ENCODE measurements around the gene ADAMTS2.

DNA sequence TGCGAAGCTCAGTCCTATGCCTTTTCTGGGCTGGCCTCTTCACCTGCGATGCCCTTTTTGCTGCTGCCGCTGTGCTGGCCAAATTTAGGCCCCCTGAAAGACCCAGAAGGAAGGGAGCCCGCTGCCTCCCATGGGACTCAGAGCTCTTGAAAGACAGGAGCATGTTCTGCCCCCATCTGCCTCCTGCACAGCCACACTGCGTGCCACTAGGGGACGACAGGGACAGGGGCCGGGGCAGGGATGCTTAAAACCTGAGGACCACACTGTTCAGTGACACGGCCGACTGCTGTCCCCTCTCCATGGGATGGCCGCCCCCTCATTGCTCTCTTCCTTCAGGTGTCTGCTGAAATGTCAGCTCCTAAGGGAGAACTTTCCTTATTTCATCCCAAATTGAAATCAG is 132.4 kb downstream of the ADAMTS2 start:
- no peak for TF ChIP-seq POLR2AphosphoS5 (IDR thresholded peaks at IDR 0.05)
- no peak for TF ChIP-seq POLR2A (IDR thresholded peaks at IDR 0.05)
